Measurements from ENCODE around the gene GPR158.
A peak's percentile ranks its signal among the peaks of the same experiment; 100 is the strongest.

The GPR158 gene

DNA sequence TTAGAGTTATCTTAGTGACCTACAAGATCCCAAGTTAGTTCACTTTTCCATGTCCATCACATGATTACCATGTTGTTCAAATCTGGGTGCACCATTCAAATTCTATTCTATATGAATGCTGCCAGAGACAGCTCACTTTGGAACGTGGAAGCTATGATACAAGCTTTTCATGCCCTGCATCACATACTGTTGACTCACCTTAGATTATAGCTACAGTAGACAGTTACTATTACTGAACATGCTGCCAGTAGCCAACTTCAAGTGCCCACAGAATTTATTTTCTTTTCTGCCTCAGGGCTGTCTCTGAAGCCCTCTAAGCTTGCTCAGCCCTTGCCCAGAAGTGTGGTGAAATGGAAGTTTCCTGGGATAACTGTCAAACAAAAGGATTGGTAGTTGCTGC, 231.1 kb downstream of the GPR158 start:
- no peak for DNase-seq

- no peak for DNase-seq
Measured at GRCh38 chr10:25417611-25418010, 242.8 kb downstream of the GPR158 start.

GRCh38 chr10:25425776-25426175, 251.0 kb downstream of the GPR158 start:
- no peak for DNase-seq

DNA sequence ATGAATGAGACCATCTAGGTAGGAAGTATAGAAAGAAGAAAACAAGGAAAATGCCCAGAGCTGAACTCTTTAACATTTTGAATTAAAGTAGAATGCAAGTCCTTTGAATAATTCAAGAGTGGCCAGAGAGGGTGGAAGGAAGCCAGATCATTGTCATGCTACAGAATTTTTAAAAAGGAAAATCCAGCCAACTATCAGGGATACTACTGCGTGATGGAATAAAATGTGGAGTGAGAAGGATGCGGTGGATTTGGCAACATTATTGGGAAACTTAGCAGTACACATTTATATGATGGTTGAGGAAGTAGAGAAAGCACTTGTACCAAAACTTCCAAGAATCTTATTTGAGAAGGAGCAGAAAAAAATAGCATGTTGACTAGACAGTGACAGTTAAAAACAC, 261.6 kb downstream of the GPR158 start:
- DNase-seq = no peak

DNA sequence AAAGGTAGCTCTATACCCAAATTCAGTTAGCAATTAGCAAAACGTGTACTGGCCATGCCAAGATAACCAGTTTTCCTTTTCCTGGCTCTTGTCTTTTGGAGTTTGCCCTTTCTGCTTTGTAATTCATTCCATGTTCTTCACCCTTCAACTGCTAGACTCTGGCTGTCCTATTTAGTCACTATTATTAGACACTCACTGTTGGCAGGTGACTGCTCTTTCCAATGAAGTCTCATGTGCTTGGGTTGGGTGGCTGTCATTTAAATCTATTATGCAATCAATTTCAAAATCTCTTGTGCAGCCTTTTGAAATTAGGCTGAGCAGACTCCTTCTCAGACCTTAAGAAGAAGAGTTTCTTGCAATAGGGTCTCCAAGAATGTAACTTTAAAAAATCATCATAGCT, 266.5 kb downstream of the GPR158 start:
- no peak for DNase-seq

DNA sequence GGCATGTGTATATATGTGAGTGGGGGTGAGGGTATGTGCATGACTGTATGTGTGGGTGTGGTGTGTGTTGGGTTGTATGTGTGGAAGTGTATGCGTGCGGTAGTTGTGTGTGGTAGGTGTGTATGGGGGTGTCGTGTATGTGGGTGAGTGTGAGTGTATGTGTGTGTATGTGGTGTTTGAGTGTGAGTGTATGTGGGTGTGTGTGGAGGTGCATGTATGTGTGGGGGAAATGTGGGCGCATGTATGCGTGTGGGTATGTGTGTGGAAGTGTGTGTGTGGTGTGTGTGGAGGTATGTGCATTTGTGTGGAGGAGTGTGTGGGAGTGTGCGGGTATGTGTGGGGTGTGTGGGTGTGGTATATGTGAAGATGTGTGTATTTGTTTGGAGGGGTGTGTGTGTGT, 269.5 kb downstream of the GPR158 start:
- no peak for DNase-seq

GRCh38 chr10:25451401-25451800, 276.6 kb downstream of the GPR158 start:
- DNase-seq = no peak

DNA sequence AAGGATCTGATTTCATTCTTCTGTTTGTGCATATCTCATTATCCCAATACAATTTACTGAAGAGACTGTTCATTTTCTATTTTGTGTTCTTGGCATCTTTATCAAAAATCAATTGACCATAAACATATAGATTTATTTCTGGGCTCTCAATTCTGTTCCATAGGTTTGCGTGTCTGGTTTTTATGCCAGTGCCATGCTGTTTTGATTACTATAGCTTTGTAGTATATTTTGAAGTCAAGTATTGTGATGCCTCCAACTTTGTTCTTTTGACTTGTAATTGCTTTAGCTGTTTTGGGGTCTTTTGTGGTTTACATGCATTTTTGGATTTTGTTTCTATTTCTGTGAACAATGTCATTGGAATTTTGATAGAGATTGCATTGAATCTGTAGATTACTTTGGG, 278.8 kb downstream of the GPR158 start:
- no peak for DNase-seq

GRCh38 chr10:25455980-25456567, 281.3 kb downstream of the GPR158 start:
- DNase-seq = no peak

GRCh38 chr10:25457552-25457951, 282.8 kb downstream of the GPR158 start:
- no peak for DNase-seq

DNA sequence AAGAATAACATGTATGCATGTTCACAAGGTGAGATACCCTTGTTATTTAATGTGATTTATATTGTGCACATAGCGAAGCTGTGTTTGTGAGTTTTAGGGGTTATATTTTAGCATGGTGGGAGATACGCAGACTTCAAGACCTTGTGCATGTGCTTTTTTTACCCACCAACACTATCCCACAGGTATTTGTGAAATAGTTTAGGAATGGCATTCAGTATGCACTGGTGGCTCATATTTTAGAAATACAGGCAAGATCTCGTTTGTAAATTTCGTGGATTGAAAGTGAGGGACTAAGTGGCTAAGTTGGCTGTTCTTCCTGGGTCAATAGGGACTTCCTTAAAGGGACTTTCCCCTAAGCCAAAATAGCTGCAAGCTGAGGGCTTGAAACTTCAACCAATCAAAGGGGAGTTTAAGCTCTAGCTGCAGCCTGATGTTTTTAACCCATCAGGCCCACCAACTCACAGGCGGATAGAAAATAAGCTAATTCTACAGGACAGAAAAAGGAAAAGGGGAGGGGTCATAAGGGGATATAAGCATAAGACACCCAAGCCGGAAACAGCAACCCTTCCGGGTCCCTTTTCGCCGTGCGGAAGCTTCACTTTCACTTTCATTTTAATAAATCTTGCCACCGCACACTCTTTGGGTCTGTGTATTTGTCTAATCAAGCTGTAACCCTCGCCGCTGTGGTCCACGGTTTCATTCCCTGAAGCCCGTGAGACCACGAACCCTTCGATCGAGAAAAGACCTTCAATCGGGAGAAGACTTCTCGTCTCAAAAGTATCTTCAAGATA, 291.0 kb downstream of the GPR158 start:
- DNase-seq = peak; percentile 8

DNA sequence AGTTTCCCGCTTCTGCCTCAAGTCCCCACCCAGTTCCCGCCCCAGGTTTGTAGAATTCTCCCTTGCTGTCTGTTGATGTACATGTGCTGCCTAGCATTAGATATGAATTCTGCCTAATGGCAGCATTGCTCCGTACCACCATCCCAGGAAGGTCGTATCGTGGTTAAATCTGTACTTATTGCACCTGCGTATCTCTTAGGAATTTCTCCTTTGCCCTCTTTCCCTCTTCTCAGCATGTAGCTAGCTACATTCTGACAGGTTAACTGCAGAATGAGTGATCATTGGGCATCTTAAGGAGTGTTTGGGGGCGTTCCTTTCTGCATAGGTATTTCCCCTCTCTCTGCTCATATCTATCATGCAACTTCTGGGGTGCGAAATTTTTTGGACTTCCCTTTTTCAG, 293.1 kb downstream of the GPR158 start:
- no peak for DNase-seq

DNA sequence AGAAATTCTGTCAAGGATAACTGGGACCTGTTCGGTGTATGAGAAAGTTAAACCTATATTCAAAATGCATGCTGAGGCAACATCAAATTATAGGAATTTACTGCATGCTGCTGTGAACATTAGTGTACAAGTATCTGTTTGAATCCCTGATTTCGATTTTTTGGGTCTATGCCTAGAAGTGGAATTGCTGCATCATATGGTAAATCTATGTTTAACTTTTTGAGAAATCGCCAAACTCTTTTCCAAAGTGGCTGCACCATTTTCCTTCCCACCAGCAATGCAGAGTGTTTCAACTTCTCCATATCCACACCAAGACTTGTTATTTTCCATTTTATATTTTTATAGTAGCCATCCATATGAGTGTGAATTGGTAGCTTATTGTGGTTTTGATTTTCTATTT, 306.7 kb downstream of the GPR158 start:
- DNase-seq = no peak

DNA sequence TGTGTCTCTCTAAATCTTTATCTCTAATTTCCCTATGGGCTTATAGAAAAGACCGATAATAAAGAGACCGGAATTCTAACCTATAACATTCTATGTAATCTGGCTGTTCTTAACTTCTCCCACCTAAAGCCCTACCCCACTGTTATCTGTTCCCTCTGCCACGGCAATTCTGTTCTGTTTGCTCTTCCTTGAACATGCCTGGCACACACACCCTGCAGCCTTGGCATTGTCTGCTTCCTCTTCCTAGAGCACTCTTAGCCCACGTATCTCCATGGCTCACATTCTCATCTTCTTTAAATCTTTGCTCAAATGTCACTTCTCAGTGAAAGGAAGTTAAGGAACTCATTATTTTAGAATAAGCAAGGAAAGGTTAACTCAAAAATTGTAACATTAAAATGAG, 309.2 kb downstream of the GPR158 start:
- DNase-seq = no peak

GRCh38 chr10:25487266-25487665, 312.5 kb downstream of the GPR158 start:
- no peak for DNase-seq

- no peak for DNase-seq
Measured at GRCh38 chr10:25492040-25492439, 317.2 kb downstream of the GPR158 start.

DNA sequence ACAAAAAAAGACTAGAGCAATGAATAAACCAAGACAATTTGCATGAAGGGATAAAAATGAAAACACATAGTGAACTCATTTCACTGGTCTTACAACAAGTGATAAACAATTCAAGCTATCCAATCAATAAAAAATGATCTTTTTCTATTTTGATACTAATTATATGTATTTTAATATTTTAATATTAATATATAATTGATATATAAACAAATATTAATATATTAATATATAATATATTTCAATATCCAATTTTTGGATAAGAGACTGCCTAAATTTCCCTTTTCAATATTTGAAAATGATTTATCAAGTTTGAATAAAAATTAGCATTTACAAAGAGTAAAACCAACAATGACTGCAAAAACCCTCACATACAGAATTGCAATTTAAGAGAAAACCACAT, 317.9 kb downstream of the GPR158 start:
- no peak for DNase-seq

DNA sequence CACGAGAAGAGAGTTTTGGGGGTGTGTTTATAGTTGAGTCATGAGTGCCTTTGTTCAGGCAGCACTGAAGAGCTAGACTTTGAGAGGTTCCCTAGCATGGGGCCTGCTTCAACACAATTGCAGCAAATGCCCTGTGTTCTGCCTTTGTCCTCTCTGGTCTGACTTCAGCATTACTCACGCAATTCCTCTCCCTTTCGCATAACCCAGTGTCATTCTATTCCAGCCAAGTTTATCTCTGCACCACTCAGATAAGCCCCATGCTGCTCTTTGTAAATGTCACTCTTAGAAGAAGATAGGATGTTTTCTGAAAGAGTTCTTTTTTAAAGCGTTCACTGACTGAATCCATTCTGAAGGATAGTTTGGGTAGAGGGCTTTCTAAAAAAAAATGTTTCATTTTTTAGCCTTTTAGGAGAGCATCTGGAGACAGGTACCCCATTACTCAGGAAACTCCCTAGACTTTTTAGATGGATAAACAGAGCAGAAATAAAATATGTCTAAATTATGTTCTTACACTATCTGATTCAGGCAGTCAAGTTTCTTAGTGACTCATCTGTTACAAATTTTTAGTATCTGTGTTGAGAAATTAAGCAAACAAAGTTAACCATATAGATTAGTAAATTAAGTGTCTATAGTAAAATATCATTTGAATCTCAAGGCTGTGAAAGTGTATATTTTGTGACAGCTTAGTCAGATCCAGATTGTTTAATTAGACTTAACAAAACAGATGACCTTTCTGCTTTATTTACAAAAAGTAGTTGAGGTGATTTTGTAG, 318.5 kb downstream of the GPR158 start:
- no peak for DNase-seq

DNA sequence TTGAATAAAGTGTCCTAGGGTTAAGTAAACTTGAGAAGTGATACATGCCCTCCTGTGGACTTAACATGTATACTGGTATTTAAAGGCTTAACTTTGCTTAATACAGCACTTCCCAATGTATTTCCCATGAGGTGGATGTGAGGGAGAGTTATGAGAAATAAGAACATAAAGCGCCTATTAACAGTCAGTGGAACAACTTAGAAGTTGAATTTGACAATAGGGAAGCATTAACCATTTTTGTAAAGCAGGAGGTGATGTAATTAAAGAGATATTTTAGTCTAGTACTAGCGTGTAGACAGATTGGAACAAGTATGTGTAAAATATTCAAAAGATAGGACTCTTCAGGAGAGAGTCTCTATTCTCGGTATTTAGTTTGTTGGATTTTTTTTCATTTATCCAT, 322.4 kb downstream of the GPR158 start:
- DNase-seq = no peak

- no peak for DNase-seq
Measured at GRCh38 chr10:25498645-25499044, 323.8 kb downstream of the GPR158 start.

DNA sequence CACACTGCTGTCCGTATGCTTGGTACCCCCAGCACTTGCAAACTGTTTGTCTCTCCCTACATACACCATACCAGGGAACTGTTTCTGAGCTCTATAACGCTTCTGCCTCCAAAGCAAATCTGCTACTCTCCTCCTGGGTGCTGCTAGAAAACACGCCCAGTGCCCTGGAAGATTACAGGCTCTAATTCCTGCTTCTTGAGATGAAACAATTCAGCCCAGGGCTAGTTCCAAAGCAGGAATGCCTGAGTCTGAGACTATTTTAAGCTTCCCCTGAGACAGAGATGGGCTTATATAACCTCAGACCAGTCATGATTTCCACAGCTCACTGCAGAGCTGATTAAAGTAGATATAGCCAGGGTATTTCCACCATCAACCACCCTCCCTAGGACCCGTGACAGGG, 327.1 kb downstream of the GPR158 start:
- DNase-seq = no peak

DNA sequence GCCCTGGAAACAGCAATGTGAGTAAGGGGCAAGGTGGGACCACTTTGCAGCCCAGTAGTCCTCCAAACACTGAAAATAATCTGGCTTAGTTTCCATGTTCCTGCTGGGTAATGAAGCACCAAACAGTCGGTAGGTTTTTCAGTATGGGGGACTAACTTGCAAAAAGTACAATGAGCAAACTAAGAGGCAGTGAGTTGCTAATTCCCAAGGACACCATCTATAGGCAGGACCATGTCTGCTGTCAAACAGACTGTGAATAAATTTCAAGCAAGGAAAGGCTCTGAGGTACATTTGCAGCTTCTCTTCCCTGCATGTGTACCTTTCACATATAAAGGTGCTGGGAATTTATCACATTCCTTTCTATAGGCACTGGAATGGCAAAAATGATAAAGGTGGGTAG, 327.7 kb downstream of the GPR158 start:
- DNase-seq = no peak

- no peak for DNase-seq
Measured at GRCh38 chr10:25504306-25504705, 329.5 kb downstream of the GPR158 start.

DNA sequence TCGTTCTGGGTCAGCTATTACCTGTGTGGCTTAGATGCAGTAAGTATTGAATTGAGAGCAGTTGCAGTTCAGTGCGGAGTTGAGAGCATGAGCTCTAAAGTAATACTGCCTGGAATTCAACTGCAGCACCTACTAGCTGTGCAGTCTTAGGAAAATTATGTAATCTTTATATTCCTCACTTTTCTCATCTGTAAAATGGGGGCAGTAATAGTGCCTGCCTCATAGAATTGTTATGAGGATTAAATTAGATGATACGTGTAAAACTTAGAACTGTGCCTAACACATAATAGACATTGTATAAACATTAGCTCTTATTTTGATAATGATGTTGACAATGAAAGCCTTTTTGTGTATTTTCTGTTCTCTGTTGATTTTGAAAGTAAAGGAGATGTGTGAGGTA, 330.0 kb downstream of the GPR158 start:
- no peak for DNase-seq
